MV-4-11 (cell line): Measurements from ENCODE around the gene PTPRN2.
A peak's percentile ranks its signal among the peaks of the same experiment; 100 is the strongest.

Source experiments
- DNase-seq: peaks from one replicate; lab custom pipeline; 2025; lab: John Stamatoyannopoulos, UW

Gene PTPRN2

GRCh38 chr7:157662110-157662791 lies 925.4 kb downstream of the PTPRN2 start:
- DNase-seq = no peak

GRCh38 chr7:157661611-157661975 lies 926.0 kb downstream of the PTPRN2 start:
- DNase-seq = no peak

- no peak for DNase-seq
Observed at GRCh38 chr7:157660971-157661610, 926.5 kb downstream of the PTPRN2 start.

GRCh38 chr7:157658851-157659412 lies 928.7 kb downstream of the PTPRN2 start:
- no peak for DNase-seq

- peak; percentile 79 for DNase-seq
Observed at GRCh38 chr7:157657741-157658740, 929.6 kb downstream of the PTPRN2 start.

GRCh38 chr7:157656195-157656769 lies 931.3 kb downstream of the PTPRN2 start:
- no peak for DNase-seq

GRCh38 chr7:157654350-157654749 lies 933.3 kb downstream of the PTPRN2 start:
- DNase-seq = no peak

GRCh38 chr7:157653827-157654207 lies 933.8 kb downstream of the PTPRN2 start:
- no peak for DNase-seq

GRCh38 chr7:157652954-157653826 lies 934.4 kb downstream of the PTPRN2 start:
- no peak for DNase-seq

- no peak for DNase-seq
Observed at GRCh38 chr7:157652161-157652953, 935.3 kb downstream of the PTPRN2 start.

- no peak for DNase-seq
Observed at GRCh38 chr7:157651366-157652160, 936.1 kb downstream of the PTPRN2 start.

- DNase-seq = no peak
Observed at GRCh38 chr7:157650801-157651200, 936.8 kb downstream of the PTPRN2 start.

- DNase-seq = no peak
Observed at GRCh38 chr7:157650131-157650631, 937.4 kb downstream of the PTPRN2 start.

GRCh38 chr7:157646551-157646950 lies 941.1 kb downstream of the PTPRN2 start:
- DNase-seq = no peak

GRCh38 chr7:157645539-157645938 lies 942.1 kb downstream of the PTPRN2 start:
- DNase-seq = peak; percentile 54

GRCh38 chr7:157644946-157645345 lies 942.7 kb downstream of the PTPRN2 start:
- DNase-seq = peak; percentile 51

GRCh38 chr7:157643525-157643970 lies 944.1 kb downstream of the PTPRN2 start:
- DNase-seq = no peak

GRCh38 chr7:157641866-157642265 lies 945.8 kb downstream of the PTPRN2 start:
- no peak for DNase-seq

GRCh38 chr7:157640144-157640543 lies 947.5 kb downstream of the PTPRN2 start:
- no peak for DNase-seq
